SU-DHL-6 (cell line): Measurements from ENCODE around the gene EDAR.

Source experiments
- H2AFZ ChIP-seq: fragments of 200-600 bp; sonication (generic); 2 replicates; pipeline ENCODE4 v1.6.1; 2014; ENCODE audit warnings: low read depth, mild to moderate bottlenecking, moderate library complexity, mixed read lengths, antibody characterized with exemption, low read length; ENCODE audit not compliant: severe bottlenecking
- H3F3A ChIP-seq: fragments of 200-600 bp; shearing (Covaris generic); 2 replicates; pipeline ENCODE4 v1.6.0; 2016; ENCODE audit warnings: antibody characterized with exemption, mild to moderate bottlenecking; ENCODE audit not compliant: insufficient read depth
- H3K27ac ChIP-seq: fragments of 200-600 bp; sonication (generic); 2 replicates; pipeline ENCODE4 v1.5.1; 2016; ENCODE audit warnings: low read depth, mild to moderate bottlenecking, low read length, moderate library complexity, mixed read lengths
- H3K27me3 ChIP-seq: fragments of 200-600 bp; sonication (generic), shearing (Covaris generic); 2 replicates; pipeline ENCODE4 v1.6.0; 2014; ENCODE audit warnings: mild to moderate bottlenecking, low read length
- H3K36me3 ChIP-seq: fragments of 200-600 bp; sonication (generic); 2 replicates; pipeline ENCODE4 v1.6.1; 2014; ENCODE audit warnings: mild to moderate bottlenecking, low read length, mixed read lengths
- H3K4me2 ChIP-seq: fragments of 300-600, 200-600 bp; shearing (Covaris generic), sonication (generic); 2 replicates; pipeline ENCODE4 v1.6.0; 2014; ENCODE audit warnings: low read length, low read depth, mild to moderate bottlenecking; ENCODE audit not compliant: poor library complexity, severe bottlenecking
- H3K4me3 ChIP-seq: fragments of 200-600 bp; sonication (generic); 2 replicates; pipeline ENCODE4 v1.5.1; 2014; ENCODE audit warnings: antibody characterized with exemption, low read length, mild to moderate bottlenecking, mixed read lengths; ENCODE audit not compliant: insufficient read depth, poor library complexity, severe bottlenecking
- H3K79me2 ChIP-seq: fragments of 200-600 bp; sonication (generic); 2 replicates; pipeline ENCODE4 v1.6.1; 2014; ENCODE audit warnings: mild to moderate bottlenecking, low read length, moderate library complexity; ENCODE audit not compliant: insufficient read depth
- H3K9ac ChIP-seq: fragments of 200-600 bp; sonication (generic); 2 replicates; pipeline ENCODE4 v1.7.0; 2014; ENCODE audit warnings: mild to moderate bottlenecking, low read length
- H3K9me2 ChIP-seq: fragments of 200-600 bp; sonication (generic); replicated peaks from 2 replicates; pipeline ENCODE4 v1.6.1; 2014; ENCODE audit warnings: low read length; ENCODE audit not compliant: insufficient read depth
- H3K9me3 ChIP-seq: fragments of 200-600 bp; sonication (generic); 2 replicates; pipeline ENCODE4 v1.6.1; 2014; ENCODE audit warnings: low read length, mixed read lengths; ENCODE audit not compliant: insufficient read depth
- H4K20me1 ChIP-seq: fragments of 200-600 bp; sonication (generic); 2 replicates; pipeline ENCODE4 v1.6.1; 2014; ENCODE audit warnings: low read depth, mild to moderate bottlenecking, antibody characterized with exemption, low read length, moderate library complexity, mixed read lengths
- EZH2phosphoT487 ChIP-seq: fragments of 200-600 bp; sonication (generic), shearing (Covaris generic); conservative IDR thresholded peaks from 2 replicates; pipeline ENCODE4 v1.6.1; 2018; ENCODE audit warnings: mild to moderate bottlenecking, antibody characterized with exemption, low read length, moderate library complexity, mixed read lengths
- TF ChIP-seq, protein P1 (sequence below): fragments of 200-600 bp; sonication (generic); IDR thresholded peaks from one replicate; pipeline ENCODE4 v1.5.1; 2017; ENCODE audit warnings: antibody characterized with exemption, mild to moderate bottlenecking, low read length, moderate library complexity; ENCODE audit not compliant: insufficient read depth, poor library complexity, severe bottlenecking

The EDAR gene

DNA sequence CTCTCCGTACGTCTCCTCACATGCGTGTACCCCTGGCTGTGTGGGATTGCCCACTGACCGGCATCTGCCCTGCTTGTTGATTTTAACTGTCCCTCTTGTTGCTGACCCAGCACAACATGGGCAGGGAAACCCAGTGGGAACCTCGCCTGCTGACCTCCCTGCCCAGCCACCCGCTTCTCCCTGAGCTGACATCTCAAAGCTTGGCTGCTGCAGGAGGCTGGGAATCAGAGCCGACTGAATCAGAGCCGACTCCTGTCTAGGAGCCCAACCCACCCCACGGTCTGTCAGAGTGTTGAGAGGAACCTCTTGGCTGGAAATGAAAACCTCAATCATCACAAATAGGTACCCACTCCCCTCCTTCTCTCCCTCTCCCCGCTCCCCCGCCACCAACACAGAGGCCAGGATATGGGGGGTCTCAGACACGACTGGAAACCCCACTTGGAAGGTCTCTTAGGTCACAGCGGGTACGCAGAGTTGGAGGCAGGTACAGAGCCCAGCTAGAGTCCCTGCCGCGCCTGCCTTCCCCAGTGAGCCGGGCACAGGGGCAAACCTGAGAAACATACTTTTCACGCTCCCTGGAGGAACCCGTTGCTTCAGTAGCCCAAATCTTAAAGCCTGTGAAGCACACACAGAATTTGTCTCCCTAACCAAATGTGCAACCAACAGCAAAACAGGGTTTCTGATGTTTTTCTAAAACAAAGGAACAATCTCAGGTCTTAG, 784 bp downstream of the EDAR start:
- Histone ChIP-seq H3K9ac (no peak overlapping the region), H3K9me3 (no peaks in the 10 kb centered on the region), H3K9me2 (no peaks in the 10 kb centered on the region), H4K20me1 (no peaks in the 10 kb centered on the region), H3K36me3 (no peaks in the 10 kb centered on the region), H3K4me3 (no peak overlapping the region), H3K79me2 (no peaks in the 10 kb centered on the region), H3F3A (no peaks in the 10 kb centered on the region), H3K27ac (no peak overlapping the region), H3K4me2 (no peak overlapping the region), H3K27me3 (no peaks in the 10 kb centered on the region), H2AFZ (no peak overlapping the region)
- TF ChIP-seq EZH2phosphoT487 = no peak
- TF ChIP-seq, protein P1, sequence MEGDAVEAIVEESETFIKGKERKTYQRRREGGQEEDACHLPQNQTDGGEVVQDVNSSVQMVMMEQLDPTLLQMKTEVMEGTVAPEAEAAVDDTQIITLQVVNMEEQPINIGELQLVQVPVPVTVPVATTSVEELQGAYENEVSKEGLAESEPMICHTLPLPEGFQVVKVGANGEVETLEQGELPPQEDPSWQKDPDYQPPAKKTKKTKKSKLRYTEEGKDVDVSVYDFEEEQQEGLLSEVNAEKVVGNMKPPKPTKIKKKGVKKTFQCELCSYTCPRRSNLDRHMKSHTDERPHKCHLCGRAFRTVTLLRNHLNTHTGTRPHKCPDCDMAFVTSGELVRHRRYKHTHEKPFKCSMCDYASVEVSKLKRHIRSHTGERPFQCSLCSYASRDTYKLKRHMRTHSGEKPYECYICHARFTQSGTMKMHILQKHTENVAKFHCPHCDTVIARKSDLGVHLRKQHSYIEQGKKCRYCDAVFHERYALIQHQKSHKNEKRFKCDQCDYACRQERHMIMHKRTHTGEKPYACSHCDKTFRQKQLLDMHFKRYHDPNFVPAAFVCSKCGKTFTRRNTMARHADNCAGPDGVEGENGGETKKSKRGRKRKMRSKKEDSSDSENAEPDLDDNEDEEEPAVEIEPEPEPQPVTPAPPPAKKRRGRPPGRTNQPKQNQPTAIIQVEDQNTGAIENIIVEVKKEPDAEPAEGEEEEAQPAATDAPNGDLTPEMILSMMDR = no peak

DNA sequence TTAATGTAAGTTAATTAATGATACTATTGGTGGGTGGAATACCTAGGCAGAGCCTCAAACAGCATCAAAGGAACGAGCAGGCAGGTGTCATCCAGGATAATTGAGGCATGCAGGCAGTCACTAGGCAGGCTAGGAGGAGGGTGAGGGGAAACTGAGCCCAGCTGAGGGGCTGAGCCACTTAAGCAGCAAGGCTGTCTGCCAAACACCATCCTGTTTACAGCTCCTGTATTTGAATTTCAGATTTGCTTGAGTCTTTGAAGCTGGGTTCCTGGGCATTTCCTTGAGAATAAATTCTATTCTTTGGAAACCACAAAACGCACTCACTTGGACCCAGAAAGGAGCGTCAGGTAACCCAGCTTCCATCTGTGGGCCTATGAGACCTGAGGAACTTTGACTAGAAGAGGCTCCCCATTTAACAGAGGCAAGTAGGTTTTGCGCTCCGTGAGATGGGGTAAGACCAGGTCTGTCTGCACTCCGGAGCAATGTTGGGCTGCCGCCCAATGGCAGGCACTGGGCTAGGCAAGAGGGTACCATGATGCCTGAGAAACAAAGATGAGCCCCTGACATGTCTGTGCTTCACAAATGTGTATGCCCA, 2.0 kb downstream of the EDAR start:
- no peaks in the 10 kb centered on the region for H3F3A ChIP-seq
- no peaks in the 10 kb centered on the region for H4K20me1 ChIP-seq
- H3K9me3 ChIP-seq = no peaks in the 10 kb centered on the region
- H3K9me2 ChIP-seq = no peaks in the 10 kb centered on the region
- no peaks in the 10 kb centered on the region for H3K79me2 ChIP-seq
- H3K27me3 ChIP-seq = no peaks in the 10 kb centered on the region
- H3K27ac ChIP-seq = no peak overlapping the region
- H2AFZ ChIP-seq = no peak overlapping the region
- no peaks in the 10 kb centered on the region for H3K36me3 ChIP-seq
- TF ChIP-seq EZH2phosphoT487 = no peak
- TF ChIP-seq, protein P1 = no peak
- H3K9ac ChIP-seq = no peak overlapping the region
- H3K4me3 ChIP-seq = no peak overlapping the region
- no peak overlapping the region for H3K4me2 ChIP-seq

DNA sequence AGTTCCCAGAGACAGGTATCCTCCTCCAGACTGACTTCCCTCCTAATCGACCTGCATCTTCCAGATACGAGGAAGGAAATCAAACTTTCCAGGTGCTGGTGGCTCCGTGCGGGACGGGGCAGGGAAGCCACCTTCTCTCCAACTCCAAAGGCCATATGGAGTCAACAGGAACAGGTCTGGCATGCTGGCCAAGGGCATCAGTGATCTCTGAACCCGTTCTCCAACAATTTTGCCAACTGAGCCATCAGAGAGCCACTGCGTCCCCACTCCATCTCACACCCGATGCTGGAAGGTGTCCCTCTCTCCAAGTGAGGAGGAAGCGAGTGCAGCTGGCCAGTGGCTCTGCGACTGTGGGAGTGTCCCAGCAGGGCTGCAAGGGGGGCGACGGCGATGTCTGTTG, 5.4 kb downstream of the EDAR start:
- H3K9me2 ChIP-seq = no peaks in the 10 kb centered on the region
- TF ChIP-seq EZH2phosphoT487 = no peak
- TF ChIP-seq, protein P1 = no peak
- no peaks in the 10 kb centered on the region for H3K36me3 ChIP-seq
- H3K27ac ChIP-seq = no peak overlapping the region
- no peaks in the 10 kb centered on the region for H3K9me3 ChIP-seq
- no peaks in the 10 kb centered on the region for H4K20me1 ChIP-seq
- H3K27me3 ChIP-seq = no peaks in the 10 kb centered on the region
- H2AFZ ChIP-seq = no peak overlapping the region
- H3F3A ChIP-seq = no peaks in the 10 kb centered on the region
- H3K4me2 ChIP-seq = no peak overlapping the region
- no peaks in the 10 kb centered on the region for H3K79me2 ChIP-seq
- H3K4me3 ChIP-seq = no peak overlapping the region
- H3K9ac ChIP-seq = no peak overlapping the region
